Stomach smooth muscle (tissue), 2 donors: ENCODE results near the gene VAV2.

ENCODE experiments used
- H3K27ac ChIP-seq: one replicate; pipeline ENCODE4 v1.7.0; 2013; ENCODE audit warnings: mild to moderate bottlenecking, low read length, inconsistent platforms
- H3K27me3 ChIP-seq, 2 donors: one replicate each; pipeline ENCODE4 v1.7.0; 2013; ENCODE audit warnings: low read length in 2 of 2; ENCODE audit not compliant: insufficient read depth in 2 of 2, control insufficient read depth in 1 of 2
- H3K36me3 ChIP-seq, 2 donors: one replicate each; pipeline ENCODE4 v1.7.0; 2013; ENCODE audit warnings: low read length in 2 of 2; ENCODE audit not compliant: control insufficient read depth in 2 of 2, insufficient read depth in 2 of 2
- H3K4me1 ChIP-seq: one replicate; pipeline ENCODE4 v1.7.0; 2013; ENCODE audit warnings: low read length; ENCODE audit not compliant: control insufficient read depth, insufficient read depth
- H3K4me3 ChIP-seq, 2 donors: one replicate each; pipeline ENCODE4 v1.7.0; 2013; ENCODE audit warnings: low read length in 2 of 2
- H3K9ac ChIP-seq, 2 donors: one replicate each; pipeline ENCODE4 v1.7.0; 2013; ENCODE audit warnings: low read length in 2 of 2, mild to moderate bottlenecking in 1 of 2
- H3K9me3 ChIP-seq, 2 donors: one replicate each; pipeline ENCODE4 v1.7.0; 2013; ENCODE audit warnings: low read length in 2 of 2; ENCODE audit not compliant: control insufficient read depth in 2 of 2
- donor health status: healthy.
- donor health status: Pancreatic carcinoma.

The VAV2 gene

DNA sequence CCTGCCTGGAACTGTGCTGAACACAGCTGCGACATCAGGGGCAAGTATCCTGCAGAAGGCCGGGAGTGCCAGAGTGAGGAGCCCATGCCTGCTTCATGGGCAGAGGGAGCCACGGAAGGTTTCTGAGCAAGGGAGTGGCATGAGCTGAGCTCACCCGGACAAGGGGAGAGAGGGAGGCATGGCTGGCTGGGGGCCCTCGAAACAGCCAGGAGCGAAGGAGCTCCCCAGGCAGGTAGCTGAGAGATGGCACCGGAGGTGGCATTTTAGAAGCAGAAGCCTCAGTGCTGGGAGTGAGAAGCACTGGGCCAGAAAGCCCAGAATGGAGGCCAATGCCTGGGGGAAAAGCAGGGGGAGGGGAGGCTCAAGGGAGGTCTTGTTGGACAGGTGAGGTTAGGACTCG is 197.1 kb downstream of the VAV2 start:
- H3K9ac ChIP-seq, result no peak overlapping the region
- H3K4me3 ChIP-seq, result no peak overlapping the region
- H3K27me3 ChIP-seq, result no peaks in the 10 kb centered on the region
- no peaks in the 10 kb centered on the region for H3K36me3 ChIP-seq
- no peak overlapping the region for H3K27ac ChIP-seq
- no peaks in the 10 kb centered on the region for H3K9me3 ChIP-seq
- H3K4me1 ChIP-seq, result peaks cover 9% of the 10 kb centered on the region

- Histone ChIP-seq H3K9ac (no peak overlapping the region), H3K4me3 (no peak overlapping the region), H3K36me3 (no peaks in the 10 kb centered on the region), H3K27me3 (no peaks in the 10 kb centered on the region), H3K27ac (no peak overlapping the region), H3K4me1 (peaks cover 13% of the 10 kb centered on the region), H3K9me3 (no peaks in the 10 kb centered on the region)
Measured at GRCh38 chr9:133794016-133794760, 197.9 kb downstream of the VAV2 start.

DNA sequence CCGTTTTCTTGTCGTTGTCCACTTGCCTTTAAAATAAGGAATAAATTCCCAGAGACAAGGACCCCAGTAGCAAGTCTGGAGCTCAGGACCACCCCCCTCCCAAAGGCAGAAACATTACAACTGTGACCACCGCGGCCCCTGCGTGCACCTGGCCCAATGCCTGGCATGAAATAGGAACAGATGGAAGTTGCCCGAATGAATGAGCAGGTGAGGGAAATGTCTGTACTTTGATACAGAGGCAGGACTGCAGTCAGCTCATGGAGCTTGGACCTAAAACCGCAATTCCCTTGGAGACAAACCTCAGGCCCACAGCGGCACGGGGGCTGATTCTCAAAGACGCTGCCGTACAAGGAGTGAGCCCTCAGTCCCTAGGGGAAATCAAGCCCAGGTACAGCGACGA is 198.7 kb downstream of the VAV2 start:
- Histone ChIP-seq H3K9ac (no peak overlapping the region), H3K27ac (no peak overlapping the region), H3K4me3 (peak overlapping the region in 1 of 2 donors; percentile 22), H3K27me3 (no peaks in the 10 kb centered on the region), H3K9me3 (no peaks in the 10 kb centered on the region), H3K4me1 (peaks cover 17% of the 10 kb centered on the region), H3K36me3 (no peaks in the 10 kb centered on the region)

GRCh38 chr9:133792721-133793470 is 199.2 kb downstream of the VAV2 start:
- Histone ChIP-seq H3K9me3 (no peaks in the 10 kb centered on the region), H3K27me3 (no peaks in the 10 kb centered on the region), H3K4me1 (peaks cover 23% of the 10 kb centered on the region), H3K4me3 (peak overlapping the region in 1 of 2 donors; percentile 22), H3K36me3 (no peaks in the 10 kb centered on the region), H3K27ac (no peak overlapping the region), H3K9ac (no peak overlapping the region)

GRCh38 chr9:133791735-133792649 is 200.1 kb downstream of the VAV2 start:
- Histone ChIP-seq H3K27me3 (no peaks in the 10 kb centered on the region), H3K4me3 (no peak overlapping the region), H3K9me3 (no peaks in the 10 kb centered on the region), H3K9ac (no peak overlapping the region), H3K36me3 (no peaks in the 10 kb centered on the region), H3K4me1 (peaks cover 26% of the 10 kb centered on the region), H3K27ac (no peak overlapping the region)

DNA sequence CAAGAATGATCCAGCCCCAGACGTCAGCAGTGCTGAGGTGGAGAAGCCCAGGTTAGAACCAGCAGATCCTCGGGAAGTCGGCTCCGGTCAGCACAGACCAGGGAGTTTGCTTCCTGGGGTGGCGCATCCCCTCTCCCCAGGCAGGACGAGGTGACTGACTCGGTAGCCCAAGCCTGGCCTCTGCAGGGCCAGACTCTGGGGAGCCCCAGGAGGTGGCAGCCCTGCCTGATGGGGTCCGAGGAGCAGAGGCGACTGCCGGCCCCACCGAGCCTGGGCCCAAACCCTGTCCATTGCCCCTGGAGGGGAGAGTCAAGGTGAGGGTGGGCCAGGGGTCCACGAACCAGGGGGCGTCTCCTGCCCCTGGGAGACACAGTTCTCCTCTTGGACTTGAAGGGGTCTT is 201.1 kb downstream of the VAV2 start:
- Histone ChIP-seq H3K4me3 (no peak overlapping the region), H3K4me1 (peaks cover 26% of the 10 kb centered on the region), H3K27ac (no peak overlapping the region), H3K9ac (no peak overlapping the region), H3K9me3 (no peaks in the 10 kb centered on the region), H3K36me3 (peaks cover 0 to 2% of the 10 kb centered on the region in 2 donors), H3K27me3 (no peaks in the 10 kb centered on the region)

DNA sequence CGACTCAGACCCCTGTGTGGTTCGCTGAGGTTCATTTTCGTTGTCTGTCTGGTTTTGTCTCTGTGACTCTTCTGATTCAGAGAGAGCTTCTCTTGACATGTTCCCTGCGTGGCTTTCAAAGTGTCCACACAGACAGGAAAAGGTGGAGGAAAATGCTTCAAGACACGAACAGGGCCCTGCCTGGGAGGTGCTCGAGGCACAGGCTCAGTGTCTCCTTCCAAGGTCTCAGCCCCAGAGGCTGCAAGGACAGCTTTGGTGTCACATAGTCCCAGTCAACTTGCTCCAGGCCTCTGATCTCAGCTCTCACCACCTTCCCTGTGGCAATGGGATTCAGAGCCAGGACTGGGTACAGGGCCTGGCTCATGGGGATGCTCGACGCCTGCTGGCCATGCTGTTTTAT is 202.3 kb downstream of the VAV2 start:
- no peaks in the 10 kb centered on the region for H3K27me3 ChIP-seq
- peaks cover 26% of the 10 kb centered on the region for H3K4me1 ChIP-seq
- no peaks in the 10 kb centered on the region for H3K9me3 ChIP-seq
- peaks cover 0 to 4% of the 10 kb centered on the region in 2 donors for H3K36me3 ChIP-seq
- H3K9ac ChIP-seq, result no peak overlapping the region
- no peak overlapping the region for H3K27ac ChIP-seq
- H3K4me3 ChIP-seq, result no peak overlapping the region

GRCh38 chr9:133788819-133789717 is 203.1 kb downstream of the VAV2 start:
- Histone ChIP-seq H3K27me3 (no peaks in the 10 kb centered on the region), H3K36me3 (peaks cover 0 to 4% of the 10 kb centered on the region in 2 donors), H3K4me1 (peaks cover 26% of the 10 kb centered on the region), H3K9me3 (no peaks in the 10 kb centered on the region), H3K27ac (no peak overlapping the region), H3K9ac (no peak overlapping the region), H3K4me3 (no peak overlapping the region)

GRCh38 chr9:133788045-133788818 is 203.9 kb downstream of the VAV2 start:
- Histone ChIP-seq H3K9me3 (no peaks in the 10 kb centered on the region), H3K4me3 (no peak overlapping the region), H3K9ac (no peak overlapping the region), H3K27ac (no peak overlapping the region), H3K36me3 (peaks cover 0 to 4% of the 10 kb centered on the region in 2 donors), H3K4me1 (peaks cover 22% of the 10 kb centered on the region), H3K27me3 (no peaks in the 10 kb centered on the region)
